ENCODE results near the gene ANKS1B.
"Not testable (repeated sequence)": the region's sequence is repeated elsewhere in the genome, so short reads cannot be mapped to it uniquely, and the experiment has no call there.

Gene ANKS1B

GRCh38 chr12:99984271-99985128 lies at the start of gene ANKS1B:
TSS of gene ANKS1B (minus strand) at chr12:99984936. CDS start at chr12:99984237, 699 bp downstream.
- DNase-seq (ENCODE audit: low spot score) = no peak

GRCh38 chr12:100031836-100032235 lies 47.1 kb upstream of the ANKS1B start:
- DNase-seq (ENCODE audit: low spot score) = no peak

DNA sequence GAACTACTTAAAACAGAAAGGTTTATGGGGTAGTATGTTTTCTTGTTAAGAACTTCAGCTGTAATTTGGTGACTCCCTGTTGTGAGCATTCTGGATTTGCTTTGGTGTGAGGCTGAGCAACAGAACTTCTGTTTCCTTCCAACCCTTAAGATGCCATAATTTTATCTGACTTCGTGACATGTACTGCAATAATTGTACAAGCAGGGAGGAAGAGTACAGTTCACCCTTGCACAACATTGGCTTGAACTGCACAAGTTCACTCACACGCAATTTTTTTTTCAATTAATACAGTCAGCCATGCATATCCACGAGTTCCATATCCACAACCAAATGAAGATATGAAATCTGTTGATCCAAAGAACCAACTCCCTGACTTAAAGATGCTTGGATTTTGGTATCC lies 42.9 kb upstream of the ANKS1B start:
- no peak for DNase-seq (ENCODE audit: low spot score)

GRCh38 chr12:100026241-100026640 lies 41.5 kb upstream of the ANKS1B start:
- DNase-seq (ENCODE audit: low spot score) = no peak

DNA sequence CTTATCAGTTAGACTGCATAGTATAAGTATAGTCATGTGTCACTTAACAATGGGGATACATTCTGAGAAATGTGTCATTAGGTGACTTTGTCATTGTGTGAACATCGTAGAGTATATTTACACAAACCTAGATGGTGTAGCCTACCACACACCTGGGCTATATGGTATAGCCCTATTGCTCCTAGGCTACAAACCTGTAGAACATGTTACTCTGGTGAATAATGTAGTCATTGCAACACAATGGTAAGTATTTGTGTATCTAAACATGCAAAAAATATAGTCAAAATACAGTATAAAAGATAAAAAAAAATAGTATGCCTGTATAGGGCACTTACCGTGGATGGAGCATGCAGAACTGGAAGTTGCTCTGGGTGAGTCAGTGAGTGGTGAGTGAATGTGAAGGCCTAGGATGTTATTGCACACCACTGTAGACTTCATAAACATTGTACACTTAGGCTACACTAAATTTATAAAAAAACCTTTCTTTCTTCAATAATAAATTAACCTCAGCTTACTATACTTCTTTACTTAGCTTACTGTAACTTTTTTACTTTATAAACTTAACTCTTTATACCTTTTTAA lies 40.3 kb upstream of the ANKS1B start:
- no peak for DNase-seq (ENCODE audit: low spot score)

DNA sequence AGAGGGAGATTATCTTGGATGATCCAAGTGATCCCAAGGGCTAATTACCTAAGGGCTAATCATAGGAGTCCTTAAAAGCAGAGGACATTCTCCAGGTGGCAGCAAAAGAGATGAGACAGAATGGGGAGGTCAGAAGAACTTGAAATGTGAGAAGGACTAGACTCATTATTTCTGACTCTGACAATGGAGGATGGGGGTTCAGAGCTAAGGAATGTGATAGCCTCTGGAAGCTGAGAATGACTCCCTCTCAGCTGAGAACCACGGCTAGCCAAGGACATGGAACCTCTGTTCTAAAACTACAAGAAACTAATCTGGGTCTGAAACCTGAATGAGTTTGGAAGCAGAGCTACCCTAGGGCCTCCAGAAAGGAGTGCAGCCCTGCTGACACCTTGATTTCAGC lies 35.6 kb upstream of the ANKS1B start:
- no peak for DNase-seq (ENCODE audit: low spot score)

- no peak for DNase-seq (ENCODE audit: low spot score)
Observed at GRCh38 chr12:100017056-100017455, 32.3 kb upstream of the ANKS1B start.

GRCh38 chr12:100016304-100016703 lies 31.6 kb upstream of the ANKS1B start:
- DNase-seq (ENCODE audit: low spot score) = not testable (repeated sequence)

- not testable (repeated sequence) for DNase-seq (ENCODE audit: low spot score)
Observed at GRCh38 chr12:100005846-100006245, 21.1 kb upstream of the ANKS1B start.

GRCh38 chr12:99997806-99998205 lies 13.1 kb upstream of the ANKS1B start:
- DNase-seq (ENCODE audit: low spot score) = no peak

DNA sequence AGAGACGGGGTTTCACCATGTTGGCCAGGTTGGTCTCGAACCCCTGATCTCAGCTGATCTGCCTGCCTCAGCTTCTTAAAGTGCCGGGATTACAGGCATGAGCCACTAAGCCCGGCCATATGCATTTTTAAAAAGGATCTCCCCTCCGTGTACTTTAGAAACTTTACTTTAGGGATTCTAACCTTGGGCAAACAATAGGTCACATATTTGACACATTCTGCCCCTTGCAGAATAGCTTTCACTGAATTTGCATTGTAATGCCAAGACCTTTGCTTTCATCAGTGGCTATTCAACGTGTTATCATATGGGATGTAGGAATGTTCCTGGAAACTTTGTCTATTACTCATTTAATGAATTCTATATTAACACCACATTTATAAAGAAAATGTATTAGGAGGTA lies 11.4 kb upstream of the ANKS1B start:
- no peak for DNase-seq (ENCODE audit: low spot score)

DNA sequence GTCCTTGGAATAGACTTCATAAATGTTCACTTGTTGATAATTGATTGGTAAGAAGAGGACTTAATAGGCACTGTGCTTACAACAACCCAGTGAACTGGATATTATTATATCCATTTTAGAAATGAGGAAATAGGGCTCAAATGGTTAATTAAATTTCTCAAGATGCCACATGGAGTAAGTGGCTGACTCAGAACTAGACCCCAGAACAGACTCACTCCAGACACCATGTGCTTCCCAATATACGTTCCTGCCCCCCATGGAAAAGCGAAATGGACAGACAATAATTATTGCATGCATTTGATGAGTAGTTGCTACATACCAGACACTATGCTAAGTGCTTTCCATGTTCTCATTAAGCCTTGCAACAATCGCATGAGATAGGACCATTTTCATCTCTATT lies 895 bp upstream of the ANKS1B start:
- DNase-seq (ENCODE audit: low spot score) = no peak

GRCh38 chr12:99985129-99985570 lies 414 bp upstream of the ANKS1B start:
- DNase-seq (ENCODE audit: low spot score) = no peak

- no peak for DNase-seq (ENCODE audit: low spot score)
Observed at GRCh38 chr12:99983456-99984258, 1.1 kb downstream of the ANKS1B start.

DNA sequence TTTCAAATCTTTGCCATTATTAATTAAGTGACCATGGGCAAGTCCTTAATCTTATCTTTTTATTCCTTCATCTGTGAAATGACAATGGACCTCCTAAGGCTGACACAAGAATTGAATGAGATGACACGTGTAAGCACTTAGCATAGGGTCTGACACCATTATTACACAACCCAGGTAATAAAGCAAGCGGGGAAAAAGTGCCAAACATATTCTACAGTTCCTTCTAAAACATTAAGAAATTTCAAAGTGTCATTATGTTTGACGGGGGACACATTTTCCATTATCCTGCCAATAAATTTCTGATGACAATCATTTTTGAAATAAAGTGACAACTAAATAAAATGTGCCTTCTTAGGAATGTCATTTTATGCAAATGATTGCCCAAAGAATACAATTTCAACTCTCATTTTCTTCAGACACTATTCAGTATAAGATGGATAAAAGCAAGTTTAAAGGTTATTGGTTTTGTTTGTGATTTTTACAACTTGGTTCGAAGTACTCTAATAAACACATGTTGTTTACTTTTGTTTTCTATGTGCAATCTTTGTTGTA lies 3.0 kb downstream of the ANKS1B start:
- DNase-seq (ENCODE audit: low spot score) = no peak

GRCh38 chr12:99979471-99979870 lies 5.3 kb downstream of the ANKS1B start:
- no peak for DNase-seq (ENCODE audit: low spot score)

- DNase-seq (ENCODE audit: low spot score) = no peak
Observed at GRCh38 chr12:99978152-99978551, 6.6 kb downstream of the ANKS1B start.

DNA sequence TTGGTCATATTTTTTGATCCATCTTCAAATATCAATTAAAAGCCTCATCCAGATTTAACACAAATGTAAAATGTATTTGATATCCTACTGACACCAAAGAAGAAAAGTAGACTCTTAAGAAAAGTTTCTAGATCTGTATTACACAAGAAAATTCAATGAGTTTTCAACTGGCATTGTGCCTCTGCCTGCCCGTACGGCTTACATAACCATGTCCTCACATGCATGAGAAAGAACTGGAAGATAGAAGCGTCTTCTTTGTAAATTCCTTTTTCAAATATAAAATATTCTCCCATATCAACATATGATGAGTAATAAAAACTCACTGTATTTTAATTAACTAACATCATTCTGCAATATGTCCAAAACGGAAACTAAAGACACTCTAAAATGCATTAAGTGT lies 7.2 kb downstream of the ANKS1B start:
- DNase-seq (ENCODE audit: low spot score) = no peak

GRCh38 chr12:99976762-99977161 lies 8.0 kb downstream of the ANKS1B start:
- DNase-seq (ENCODE audit: low spot score) = no peak

DNA sequence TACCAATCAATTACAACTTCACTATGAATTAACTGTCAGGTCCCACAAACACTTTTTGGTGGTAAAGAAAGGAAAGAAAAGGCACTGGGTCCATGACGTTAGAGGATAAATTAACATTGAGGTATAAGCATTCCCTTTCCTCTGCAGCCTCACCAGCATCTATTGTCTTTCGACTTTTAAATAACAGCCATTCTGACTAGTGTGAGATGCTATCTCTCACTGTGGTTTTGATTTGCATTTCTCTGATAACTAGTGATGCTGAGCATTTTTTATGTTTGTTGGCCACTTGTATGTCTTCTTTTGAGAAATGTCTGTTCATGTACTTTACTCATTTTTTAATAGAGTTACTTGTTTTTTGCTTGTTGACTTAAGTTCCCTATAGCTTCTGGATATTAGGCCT lies 9.4 kb downstream of the ANKS1B start:
- no peak for DNase-seq (ENCODE audit: low spot score)

- DNase-seq (ENCODE audit: low spot score) = no peak
Observed at GRCh38 chr12:99974146-99974545, 10.6 kb downstream of the ANKS1B start.

DNA sequence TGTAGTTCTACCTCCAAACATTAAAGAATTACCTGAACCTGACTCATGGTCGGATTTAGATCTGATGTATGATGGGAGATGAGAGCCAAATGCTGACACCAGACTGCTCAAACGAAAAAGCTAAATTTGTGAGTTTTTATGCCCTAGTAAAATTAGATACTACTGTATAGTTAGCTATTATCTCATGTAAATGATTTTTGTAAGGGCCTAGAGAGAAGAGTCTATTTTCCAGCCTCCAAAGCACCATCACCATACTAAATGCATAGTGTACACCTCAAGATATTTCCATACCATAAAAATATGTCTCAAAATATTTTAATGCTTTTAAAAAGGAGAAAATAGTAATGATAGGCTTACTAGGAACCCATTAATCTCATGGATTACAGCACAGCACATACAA lies 18.3 kb downstream of the ANKS1B start:
- no peak for DNase-seq (ENCODE audit: low spot score)

All from CD4-positive, alpha-beta T cell treated with Interleukin-6 at 100 ng/mL for 8 hours (primary cell).